Lung (tissue), 12 donors: ENCODE measurements around the gene ADAMTS2. TPM values are rescaled to one million over a fixed set of nuclear protein-coding genes. Genes with fewer than 3 reads are reported as not detected.

Experiments used
- ATAC-seq: fragments of 200-7000 bp; cut with Tn5 transposase; one replicate; pipeline ENCODE4 v1.9.1; 2020; ENCODE audit warnings: moderate number of reproducible peaks; ENCODE audit not compliant: insufficient read depth, low FRiP score
- DNase-seq, 3 donors: peaks; one replicate each; pipeline ENCODE4 v3.0.0-alpha.2; 2013 to 2017
- H3K27ac ChIP-seq, 2 donors: one replicate each; pipeline ENCODE4 v1.5.1; 2013; ENCODE audit warnings: mild to moderate bottlenecking in 2 of 2, moderate library complexity in 2 of 2, control low read depth in 1 of 2, inconsistent platforms in 1 of 2, low read depth in 1 of 2, low read length in 1 of 2
- H3K27me3 ChIP-seq, 3 donors: one replicate each; pipeline ENCODE4 v1.5.1; 2013; ENCODE audit warnings: low read length in 2 of 3; ENCODE audit not compliant: control insufficient read depth in 3 of 3, insufficient read depth in 3 of 3
- H3K36me3 ChIP-seq, 4 donors: one replicate each; pipeline ENCODE4 v1.5.1; 2013; ENCODE audit warnings: low read length in 4 of 4, mild to moderate bottlenecking in 1 of 4, moderate library complexity in 1 of 4; ENCODE audit not compliant: control insufficient read depth in 4 of 4, insufficient read depth in 4 of 4
- H3K4me1 ChIP-seq, 5 donors: one replicate each; pipeline ENCODE4 v1.5.1; 2013; ENCODE audit warnings: low read length in 5 of 5, mild to moderate bottlenecking in 2 of 5, moderate library complexity in 1 of 5; ENCODE audit not compliant: control insufficient read depth in 5 of 5, insufficient read depth in 5 of 5
- H3K4me3 ChIP-seq: one replicate; pipeline ENCODE4 v1.5.1; 2013; ENCODE audit warnings: mild to moderate bottlenecking, control low read depth, moderate library complexity
- H3K9ac ChIP-seq, 2 donors: one replicate each; pipeline ENCODE4 v1.5.1; 2013; ENCODE audit warnings: low read length in 2 of 2, control low read depth in 1 of 2; ENCODE audit not compliant: insufficient read depth in 1 of 2
- H3K9me3 ChIP-seq, 4 donors: one replicate each; pipeline ENCODE4 v1.5.1; 2013; ENCODE audit warnings: low read length in 3 of 4, mild to moderate bottlenecking in 1 of 4, moderate library complexity in 1 of 4; ENCODE audit not compliant: control insufficient read depth in 4 of 4, insufficient read depth in 3 of 4
- CTCF ChIP-seq: IDR thresholded peaks from 2 replicates; pipeline ENCODE4 v1.5.1; 2012; ENCODE audit warnings: mild to moderate bottlenecking; ENCODE audit errors: control extremely low read depth, extremely low read depth
- WGBS, 2 donors: extraction: QIAGEN DNeasy Blood & Tissue Kit; methylation state at CpG; one replicate each; pipeline ENCODE4 v1.1.7; 2013; 5-methylcytosine and 5-hydroxymethylcytosine counted together
- polyA plus RNA-seq, 2 donors: library from polyadenylated mRNA; stranded (reverse); fragments of 200-250 nt; gene quantifications; one replicate each; pipeline ENCODE4 v1.2.1, GENCODE V29; 2013
- total RNA-seq, 2 donors: library from RNA; depleted of rRNA in 1 of 2; stranded (reverse); fragments of >200 nt in 1 of 2; gene quantifications; one replicate each; pipeline ENCODE4 v1.2.1, GENCODE V29; 2014 to 2021
- donor health status: control.
- donor health status: control.
- donor health status: Bipolar disorder and iron deficiency.
- donor health status: healthy.
- donor health status: DM: yes; HTN: yes; CAD: no.

ADAMTS2 gene
- total and polyA plus RNA-seq, 4 donors = 9.3 to 45.5 (median 28.7) TPM

- Histone ChIP-seq H3K4me1 (no peaks in the 10 kb centered on the region), H3K27me3 (no peaks in the 10 kb centered on the region), H3K4me3 (no peak overlapping the region), H3K27ac (no peak overlapping the region), H3K36me3 (peaks cover 0 to 27% (median 4%) of the 10 kb centered on the region in 4 donors), H3K9me3 (peaks cover 0 to 18% (median 0%) of the 10 kb centered on the region in 4 donors), H3K9ac (no peak overlapping the region)
- DNase-seq (no peak), ATAC-seq (no peak)
- TF ChIP-seq CTCF = no peak
- 87 to 88% methylated on average over 14 of the region's 14 CpGs for WGBS, 2 donors
These were observed 216.3 kb downstream of the ADAMTS2 start for GRCh38 chr5:179128976-179129375.

GRCh38 chr5:179128041-179128365, 217.3 kb downstream of the ADAMTS2 start:
- Histone ChIP-seq H3K27me3 (no peaks in the 10 kb centered on the region), H3K36me3 (peaks cover 0 to 27% (median 5%) of the 10 kb centered on the region in 4 donors), H3K9ac (no peak overlapping the region), H3K27ac (no peak overlapping the region), H3K9me3 (peaks cover 0 to 19% (median 0%) of the 10 kb centered on the region in 4 donors), H3K4me3 (no peak overlapping the region), H3K4me1 (no peaks in the 10 kb centered on the region)
- 90 to 93% methylated on average over 10 of the region's 10 CpGs for WGBS, 2 donors
- DNase-seq = no peak
- no peak for TF ChIP-seq CTCF
- no peak for ATAC-seq

DNA sequence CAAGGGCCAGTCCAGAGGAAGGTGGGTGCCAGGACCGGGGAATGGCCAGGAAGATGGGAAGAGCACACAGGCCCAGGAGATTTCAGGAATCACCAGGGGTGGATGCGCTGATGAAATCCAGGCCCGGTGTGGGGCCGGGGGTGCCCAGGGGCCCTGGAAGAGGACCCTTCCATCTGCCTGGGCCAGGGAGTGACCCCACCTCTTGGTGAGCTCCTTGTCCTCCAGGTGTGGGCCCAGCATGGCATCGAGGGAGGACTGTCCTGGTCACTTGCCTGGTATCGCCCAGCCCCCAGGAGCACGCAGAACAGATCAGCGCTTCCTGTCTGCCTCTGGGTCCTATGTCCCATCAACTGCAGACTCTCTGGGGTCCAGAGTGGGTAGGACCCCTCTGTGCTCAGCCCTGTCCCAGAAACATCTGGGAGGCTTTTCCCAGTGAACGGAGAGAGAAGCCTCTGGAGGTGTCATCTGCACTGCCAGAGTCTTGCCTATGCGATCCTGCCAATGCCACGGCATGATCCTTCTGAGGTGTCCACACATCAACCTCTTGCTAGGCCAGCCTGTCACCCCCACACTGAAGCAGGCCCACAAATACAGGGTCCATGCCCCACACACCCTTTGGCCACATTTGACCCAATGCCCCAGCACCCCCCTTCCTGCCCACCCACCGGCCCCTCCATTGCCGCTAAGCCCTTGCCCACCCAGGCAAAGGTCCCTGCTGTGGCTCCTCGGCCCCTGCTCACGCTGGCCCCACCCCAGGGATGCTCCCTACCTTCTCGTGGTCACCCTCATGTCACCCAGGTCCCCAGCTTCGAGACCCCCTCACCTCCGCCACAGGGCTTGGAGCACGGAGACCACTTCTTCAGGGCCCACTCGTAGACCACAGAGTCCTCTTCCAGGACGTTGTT, 217.9 kb downstream of the ADAMTS2 start:
- no peak for TF ChIP-seq CTCF
- Histone ChIP-seq H3K4me3 (no peak overlapping the region), H3K9me3 (peaks cover 0 to 23% (median 0%) of the 10 kb centered on the region in 4 donors), H3K27me3 (no peaks in the 10 kb centered on the region), H3K36me3 (peaks cover 0 to 22% (median 3%) of the 10 kb centered on the region in 4 donors), H3K27ac (no peak overlapping the region), H3K9ac (no peak overlapping the region), H3K4me1 (no peaks in the 10 kb centered on the region)
- 89 to 91% methylated on average over 21 of the region's 21 CpGs for WGBS, 2 donors
- DNase-seq (no peak), ATAC-seq (no peak)
